GM15510 (cell line): Measurements from ENCODE around the gene ELP6.

Experiments used
- POLR2A ChIP-seq: IDR thresholded peaks from 3 replicates; pipeline ENCODE4 v1.6.1; 2011; ENCODE audit warnings: borderline replicate concordance; ENCODE audit not compliant: insufficient read length; ENCODE audit errors: extremely low read depth

ELP6 gene

GRCh38 chr3:47513125-47513929 lies at the start of gene ELP6:
ELP6 (minus strand) TSS chr3:47513712; CDS start chr3:47513590, 122 bp downstream.
- peak; percentile 83 for TF ChIP-seq POLR2A

GRCh38 chr3:47556351-47556750 lies 42.8 kb upstream of the ELP6 start:
- TF ChIP-seq POLR2A: no peak

DNA sequence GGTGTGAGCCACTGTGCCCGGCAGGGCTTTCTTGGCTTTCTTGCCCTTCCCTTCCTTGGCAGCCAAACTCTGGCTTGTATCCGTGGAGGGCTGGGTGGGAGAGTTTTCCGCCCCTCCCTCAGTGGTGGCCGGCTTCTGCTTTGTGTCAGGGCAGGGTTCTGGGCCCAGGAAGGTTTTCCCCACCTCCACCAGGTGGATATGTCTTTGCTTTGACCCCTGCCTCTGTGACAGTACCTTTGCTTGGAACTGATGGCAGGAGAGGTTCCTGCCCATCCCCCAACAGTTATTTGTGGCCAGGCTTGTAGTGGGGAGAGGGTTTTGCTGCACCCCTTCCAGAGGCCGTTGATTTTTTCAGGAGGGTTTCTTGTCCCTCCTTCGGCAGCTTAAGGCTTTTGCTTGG lies 40.8 kb upstream of the ELP6 start:
- TF ChIP-seq POLR2A: no peak

GRCh38 chr3:47553407-47553806 lies 39.9 kb upstream of the ELP6 start:
- TF ChIP-seq POLR2A: no peak

GRCh38 chr3:47542471-47543173 lies 29.1 kb upstream of the ELP6 start:
- no peak for TF ChIP-seq POLR2A

GRCh38 chr3:47541583-47542108 lies 28.1 kb upstream of the ELP6 start:
- no peak for TF ChIP-seq POLR2A

- TF ChIP-seq POLR2A: no peak
These were observed 26.8 kb upstream of the ELP6 start for GRCh38 chr3:47540281-47540680.

DNA sequence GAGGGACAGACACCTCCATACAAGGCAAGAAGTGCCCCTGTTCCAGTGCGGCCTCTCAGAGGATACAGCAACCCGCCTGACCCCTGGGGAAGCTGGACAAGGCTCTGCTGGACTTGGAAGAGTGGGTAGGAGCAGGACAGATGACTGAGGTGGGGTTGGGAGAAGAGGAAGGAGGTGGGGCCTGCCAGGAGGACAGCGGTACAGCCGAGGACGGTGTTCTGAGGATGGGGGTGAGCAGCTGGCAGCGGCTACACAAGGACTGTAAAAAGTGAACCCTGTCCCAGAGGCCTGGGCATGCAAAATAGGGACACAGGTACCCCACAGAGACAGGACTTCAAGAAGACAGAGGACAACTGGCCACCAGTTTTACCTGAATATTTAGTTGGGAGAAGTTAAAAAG lies 23.5 kb upstream of the ELP6 start:
- no peak for TF ChIP-seq POLR2A

GRCh38 chr3:47536221-47536891 lies 22.8 kb upstream of the ELP6 start:
- no peak for TF ChIP-seq POLR2A

DNA sequence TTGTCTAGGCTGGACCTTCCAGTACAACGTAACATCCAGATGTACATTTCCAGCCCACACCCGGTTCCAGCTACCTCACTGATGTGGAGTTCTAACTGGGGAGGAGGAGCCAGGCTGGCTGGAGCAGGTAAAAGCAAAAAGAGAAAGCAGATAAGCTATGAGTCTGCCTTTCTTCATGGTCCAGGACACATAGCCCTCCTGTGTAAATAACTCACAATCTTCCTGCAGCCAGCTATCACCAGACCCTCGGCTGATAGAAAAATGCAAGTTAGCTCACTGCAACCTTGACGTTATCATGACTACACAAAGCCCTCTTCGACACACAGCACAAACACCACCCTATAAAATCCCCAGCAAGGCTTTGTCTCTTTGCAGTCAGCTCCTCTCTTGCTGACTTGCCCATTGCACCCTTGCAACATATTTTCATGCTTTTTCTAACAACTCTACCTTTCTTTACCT lies 20.5 kb upstream of the ELP6 start:
- TF ChIP-seq POLR2A: no peak

DNA sequence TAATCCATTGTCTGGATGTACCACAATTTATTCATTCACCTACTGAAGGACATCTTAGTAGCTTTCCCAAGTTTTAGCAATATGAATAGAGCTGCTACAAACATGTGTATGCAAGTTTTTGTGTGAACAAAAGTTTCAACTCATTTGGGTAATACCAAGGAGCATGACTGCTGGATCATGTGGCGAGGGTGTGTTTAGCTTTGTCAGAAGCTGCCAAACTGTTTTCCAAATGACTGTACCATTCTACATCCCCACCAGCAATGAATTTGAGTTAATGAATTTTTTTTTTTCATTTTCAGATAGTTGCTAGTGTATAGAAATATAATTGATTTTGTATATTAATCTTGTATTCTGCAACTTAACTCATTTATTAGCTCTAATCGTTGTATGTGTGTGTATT lies 20.0 kb upstream of the ELP6 start:
- no peak for TF ChIP-seq POLR2A

- TF ChIP-seq POLR2A: no peak
These were observed 14.6 kb upstream of the ELP6 start for GRCh38 chr3:47527952-47528725.

DNA sequence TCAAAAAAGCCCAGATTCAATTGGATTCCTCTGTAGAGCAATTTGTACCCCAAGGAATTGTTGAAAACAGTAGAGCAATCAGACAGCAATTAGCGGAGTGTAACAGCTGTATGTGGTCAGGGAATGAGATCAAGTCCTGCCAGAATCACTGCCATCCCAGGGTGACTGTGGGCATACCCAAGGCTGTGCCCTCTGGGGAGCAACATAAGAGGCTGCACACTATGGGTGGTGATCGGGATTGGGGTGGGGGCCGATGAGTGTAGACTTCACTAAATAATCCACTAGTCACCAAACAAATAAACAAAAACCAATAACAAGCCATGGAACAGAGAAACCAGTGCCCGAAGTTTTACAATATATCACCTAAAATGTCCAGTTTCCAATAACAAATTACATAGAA lies 12.1 kb upstream of the ELP6 start:
- TF ChIP-seq POLR2A: no peak

- no peak for TF ChIP-seq POLR2A
These were observed 10.0 kb upstream of the ELP6 start for GRCh38 chr3:47523310-47524073.
